Gastroesophageal sphincter (tissue), 4 donors: ENCODE data around the gene ALOX5AP. TPM values are rescaled to one million over a fixed set of nuclear protein-coding genes. Genes with fewer than 3 reads are reported as not detected.
"Not testable (repeated sequence)": the region's sequence is repeated elsewhere in the genome, so short reads cannot be mapped to it uniquely, and the experiment has no call there.

ENCODE experiments used
- ATAC-seq: fragments of 150-250 bp; one replicate; pipeline ENCODE4 v1.9.1; 2016; ENCODE audit warnings: mild to moderate bottlenecking, moderate library complexity
- H3K27ac ChIP-seq, 4 donors: fragments of 200-600 bp; sonication (generic) in 3 of 4; 1 replicate in 3 of 4; 2 replicates in 1 of 4; pipeline ENCODE4 v1.5.1; 2016 to 2019
- H3K27me3 ChIP-seq: fragments of 200-600 bp; sonication (generic); one replicate; pipeline ENCODE4 v1.5.1; 2019
- H3K36me3 ChIP-seq, 2 donors: fragments of 200-600 bp; sonication (generic); one replicate each; pipeline ENCODE4 v1.5.1; 2019; ENCODE audit warnings: control low read depth in 1 of 2
- H3K4me1 ChIP-seq, 3 donors: fragments of 200-600 bp; sonication (generic); 1 replicate in 2 of 3; 2 replicates in 1 of 3; pipeline ENCODE4 v1.5.1; 2016 to 2019; ENCODE audit warnings: control low read depth in 2 of 3
- H3K4me3 ChIP-seq, 2 donors: fragments of 200-600 bp; sonication (generic); one replicate each; pipeline ENCODE4 v1.5.1; 2019; ENCODE audit warnings: mild to moderate bottlenecking in 1 of 2, moderate library complexity in 1 of 2
- H3K9me3 ChIP-seq, 3 donors: fragments of 200-600 bp; sonication (generic); one replicate each; pipeline ENCODE4 v1.5.1; 2017 to 2019; ENCODE audit warnings: control low read depth in 2 of 3
- EP300 ChIP-seq: sonication (generic); formaldehyde crosslinking; IDR thresholded peaks from one replicate; pipeline ENCODE4 v1.6.1; 2017; ENCODE audit warnings: antibody characterized with exemption, mild to moderate bottlenecking
- POLR2A ChIP-seq, 2 donors: fragments of 450-650 bp; IDR thresholded peaks; one replicate each; pipeline ENCODE4 v1.6.1; 2017; ENCODE audit warnings: antibody characterized with exemption in 2 of 2, mild to moderate bottlenecking in 2 of 2, moderate library complexity in 1 of 2
- POLR2AphosphoS5 ChIP-seq: sonication (generic); formaldehyde crosslinking; IDR thresholded peaks from one replicate; pipeline ENCODE4 v1.6.1; 2017; ENCODE audit warnings: antibody characterized with exemption
- WGBS, 2 donors: methylation state at CpG; one replicate each; pipeline ENCODE4 v1.1.5; 2018; ENCODE audit warnings: low coverage in 1 of 2; 5-methylcytosine and 5-hydroxymethylcytosine counted together
- total RNA-seq, 4 donors: library from RNA; depleted of rRNA; stranded (reverse); fragments of >200 nt; gene quantifications; one replicate each; pipeline ENCODE4 v1.1.0, GENCODE V29; 2016
- TF ChIP-seq, protein P1 (sequence below), 4 experiments: fragments of 200-600 bp in 2 of 4; fragments of 450-650 bp in 2 of 4; sonication (generic) in 1 of 4; IDR thresholded peaks; one replicate each; pipeline ENCODE4 v1.5.1; 2017 to 2019; ENCODE audit warnings: antibody characterized with exemption in 4 of 4, mild to moderate bottlenecking in 2 of 4, moderate library complexity in 2 of 4

ALOX5AP gene
- total RNA-seq, 4 donors from 2014 or later: 5.6 to 34.7 (median 19.7) TPM

DNA sequence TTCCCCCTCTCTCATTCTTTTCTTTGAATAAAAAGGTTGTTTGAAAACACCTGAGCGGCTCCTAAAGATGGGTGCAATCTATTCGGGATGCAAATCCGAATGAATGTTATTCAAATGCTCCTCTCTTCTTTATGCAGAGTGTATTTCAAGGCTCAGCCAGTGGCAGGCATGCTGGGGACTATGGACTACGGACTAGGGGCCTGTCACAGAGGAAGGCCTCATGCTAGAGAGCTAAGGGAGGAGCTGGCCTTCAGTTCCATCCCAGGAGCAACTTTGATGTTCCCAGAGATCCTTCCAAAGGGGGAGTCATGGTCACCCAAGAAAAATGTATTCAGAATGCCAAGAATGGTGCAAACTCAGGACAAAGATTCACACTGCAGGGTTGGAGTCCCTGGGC is 9.3 kb downstream of the ALOX5AP start:
- Histone ChIP-seq H3K9me3 (no peaks in the 10 kb centered on the region), H3K27ac (no peak overlapping the region), H3K36me3 (no peaks in the 10 kb centered on the region), H3K4me1 (peaks cover 0 to 35% (median 6%) of the 10 kb centered on the region in 3 donors), H3K27me3 (no peaks in the 10 kb centered on the region), H3K4me3 (no peak overlapping the region)
- WGBS, 2 donors: 86% methylated on average over 4 of the region's 4 CpGs; no CpG with 5 or more reads in 1 of the 2 donors
- TF ChIP-seq, protein P1, sequence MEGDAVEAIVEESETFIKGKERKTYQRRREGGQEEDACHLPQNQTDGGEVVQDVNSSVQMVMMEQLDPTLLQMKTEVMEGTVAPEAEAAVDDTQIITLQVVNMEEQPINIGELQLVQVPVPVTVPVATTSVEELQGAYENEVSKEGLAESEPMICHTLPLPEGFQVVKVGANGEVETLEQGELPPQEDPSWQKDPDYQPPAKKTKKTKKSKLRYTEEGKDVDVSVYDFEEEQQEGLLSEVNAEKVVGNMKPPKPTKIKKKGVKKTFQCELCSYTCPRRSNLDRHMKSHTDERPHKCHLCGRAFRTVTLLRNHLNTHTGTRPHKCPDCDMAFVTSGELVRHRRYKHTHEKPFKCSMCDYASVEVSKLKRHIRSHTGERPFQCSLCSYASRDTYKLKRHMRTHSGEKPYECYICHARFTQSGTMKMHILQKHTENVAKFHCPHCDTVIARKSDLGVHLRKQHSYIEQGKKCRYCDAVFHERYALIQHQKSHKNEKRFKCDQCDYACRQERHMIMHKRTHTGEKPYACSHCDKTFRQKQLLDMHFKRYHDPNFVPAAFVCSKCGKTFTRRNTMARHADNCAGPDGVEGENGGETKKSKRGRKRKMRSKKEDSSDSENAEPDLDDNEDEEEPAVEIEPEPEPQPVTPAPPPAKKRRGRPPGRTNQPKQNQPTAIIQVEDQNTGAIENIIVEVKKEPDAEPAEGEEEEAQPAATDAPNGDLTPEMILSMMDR (IDR thresholded peaks at IDR 0.05): no peak
- TF ChIP-seq EP300: no peak
- no peak for TF ChIP-seq POLR2A (IDR thresholded peaks at IDR 0.05)
- no peak for TF ChIP-seq POLR2AphosphoS5
- ATAC-seq: no peak

DNA sequence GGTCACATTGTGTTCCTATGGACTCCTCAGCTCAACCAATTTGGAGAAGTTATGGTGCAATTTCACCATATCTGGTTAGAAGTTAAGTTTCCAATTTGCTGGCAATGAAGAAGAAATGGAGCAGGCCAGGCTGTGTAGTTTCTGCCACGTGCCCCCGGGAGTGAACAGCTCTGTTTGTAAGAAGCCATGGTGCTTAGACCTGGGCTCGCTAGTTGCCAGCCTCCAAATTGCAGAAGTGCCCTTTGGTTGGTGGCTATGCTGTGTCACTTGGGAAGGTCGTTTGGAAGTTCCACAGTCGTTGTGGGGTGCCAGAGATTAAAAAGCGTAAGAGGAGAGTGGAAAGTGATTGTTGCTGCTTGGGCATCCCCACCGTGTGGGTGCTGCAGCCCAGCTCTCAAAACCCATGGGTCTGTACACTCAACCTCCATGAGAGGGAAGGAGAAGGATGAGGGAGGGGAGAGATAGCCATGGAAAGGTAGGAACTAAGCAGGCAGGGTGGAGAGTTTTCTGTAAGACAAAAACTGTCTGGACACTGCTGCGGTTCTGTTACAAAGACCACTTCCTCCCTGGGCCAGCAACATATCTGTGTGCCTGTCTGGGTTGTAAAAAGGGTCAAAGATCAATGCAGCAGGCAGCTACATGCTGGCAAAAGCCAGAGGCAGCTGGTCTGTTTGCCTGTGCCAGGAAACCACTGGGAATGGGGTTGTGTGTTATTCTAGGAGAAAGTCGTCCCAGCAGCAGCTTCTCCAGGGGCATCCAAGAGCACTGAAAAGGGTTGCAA is 10.8 kb downstream of the ALOX5AP start:
- Histone ChIP-seq H3K27ac (no peak overlapping the region), H3K36me3 (no peaks in the 10 kb centered on the region), H3K4me1 (peaks cover 0 to 35% (median 6%) of the 10 kb centered on the region in 3 donors), H3K27me3 (no peaks in the 10 kb centered on the region), H3K4me3 (no peak overlapping the region), H3K9me3 (no peaks in the 10 kb centered on the region)
- ATAC-seq: no peak
- WGBS, 2 donors: 39 to 60% methylated on average over 2 to 9 of the region's 9 CpGs
- TF ChIP-seq EP300 (no peak), POLR2AphosphoS5 (no peak), POLR2A (IDR thresholded peaks at IDR 0.05) (no peak)
- TF ChIP-seq, protein P1 (IDR thresholded peaks at IDR 0.05): no peak

DNA sequence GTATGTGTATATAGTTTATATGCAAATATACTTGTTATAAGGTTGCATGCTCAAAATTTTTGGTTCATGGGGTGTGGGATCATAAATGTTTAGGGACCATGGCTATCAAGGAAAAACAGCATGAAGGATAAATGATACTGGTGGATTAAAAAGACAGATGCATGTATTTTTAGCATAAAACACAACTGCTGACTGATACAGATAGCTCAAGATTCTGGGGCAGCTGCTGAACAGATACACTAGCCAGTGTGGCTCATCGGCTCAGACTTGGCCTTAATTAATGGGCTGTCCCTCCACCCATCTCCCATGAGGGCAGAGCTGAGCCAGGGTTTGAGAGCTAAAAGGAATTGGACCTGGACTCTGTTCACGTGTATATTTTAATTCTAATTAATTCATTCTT is 11.4 kb downstream of the ALOX5AP start:
- Histone ChIP-seq H3K27ac (no peak overlapping the region), H3K27me3 (no peaks in the 10 kb centered on the region), H3K36me3 (no peaks in the 10 kb centered on the region), H3K4me1 (peaks cover 0 to 37% (median 6%) of the 10 kb centered on the region in 3 donors), H3K9me3 (no peaks in the 10 kb centered on the region), H3K4me3 (no peak overlapping the region)
- TF ChIP-seq EP300 (no peak), POLR2AphosphoS5 (no peak), POLR2A (IDR thresholded peaks at IDR 0.05) (no peak)
- TF ChIP-seq, protein P1 (IDR thresholded peaks at IDR 0.05): no peak
- no peak for ATAC-seq
- 47 to 51% methylated on average over 2 of the region's 2 CpGs for WGBS, 2 donors

DNA sequence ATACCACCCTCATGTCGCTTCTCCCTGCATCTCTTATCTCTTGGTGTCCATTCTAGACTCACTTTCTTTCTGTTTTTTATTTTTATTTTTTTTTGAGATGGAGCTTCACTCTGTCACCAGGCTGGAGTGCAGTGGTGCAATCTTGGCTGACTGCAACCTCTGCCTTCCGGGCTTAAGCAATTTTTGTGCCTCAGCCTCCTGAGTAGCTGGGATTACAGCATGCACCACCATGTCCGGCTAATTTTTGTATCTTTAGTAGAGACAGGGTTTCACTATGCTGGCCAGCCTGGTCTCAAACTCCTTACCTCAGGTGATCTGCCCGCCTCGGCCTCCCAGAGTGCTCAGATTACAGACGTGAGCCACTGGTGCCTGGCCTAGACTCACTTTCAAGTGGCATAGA is 12.5 kb downstream of the ALOX5AP start:
- H3K27me3 ChIP-seq, H3K4me3 ChIP-seq, H3K9me3 ChIP-seq, H3K27ac ChIP-seq, ATAC-seq, H3K36me3 ChIP-seq: not testable (repeated sequence)
- peaks cover 0 to 44% (median 6%) of the 10 kb centered on the region in 3 donors for H3K4me1 ChIP-seq
- WGBS, 2 donors: 97 to 100% methylated on average over 3 to 6 of the region's 6 CpGs

DNA sequence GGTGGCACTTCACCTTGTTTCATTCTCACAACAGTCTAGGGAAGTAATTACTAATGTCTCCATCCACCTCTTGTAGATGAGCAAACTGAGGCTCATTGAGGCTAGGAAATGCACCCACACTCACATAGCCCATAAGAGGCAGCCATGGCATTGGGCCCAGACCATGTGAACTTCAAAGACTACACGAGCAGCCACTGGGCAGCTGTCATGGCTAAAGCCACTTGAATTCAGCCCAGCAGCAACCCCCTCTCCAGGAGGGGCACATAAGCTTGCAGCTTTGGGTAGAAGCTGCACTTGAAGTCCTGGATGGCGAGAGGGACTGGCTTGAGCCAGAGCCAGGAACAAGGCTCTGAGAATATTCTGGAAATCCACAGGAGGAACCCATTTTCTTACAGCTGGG is 13.4 kb downstream of the ALOX5AP start:
- Histone ChIP-seq H3K9me3 (no peaks in the 10 kb centered on the region), H3K27me3 (no peaks in the 10 kb centered on the region), H3K4me3 (no peak overlapping the region), H3K27ac (no peak overlapping the region), H3K36me3 (no peaks in the 10 kb centered on the region), H3K4me1 (peaks cover 0 to 35% (median 6%) of the 10 kb centered on the region in 3 donors)
- WGBS, 2 donors: 52% methylated on average over 2 of the region's 2 CpGs; no CpG with 5 or more reads in 1 of the 2 donors
- TF ChIP-seq POLR2AphosphoS5: no peak
- TF ChIP-seq, protein P1 (IDR thresholded peaks at IDR 0.05): no peak
- TF ChIP-seq EP300: no peak
- TF ChIP-seq POLR2A (IDR thresholded peaks at IDR 0.05): no peak
- no peak for ATAC-seq
